ENCODE data around the gene USP34.

Gene USP34

GRCh38 chr2:61287254-61287653 lies 183.6 kb downstream of the USP34 start:
- no peak overlapping the region for H3K4me3 ChIP-seq (replicated peaks; ENCODE audit: low read depth, low read length)
- DNase-seq (ENCODE audit: low read depth), result no peak
- no peak for TF ChIP-seq CTCF (IDR thresholded peaks at IDR 0.05; ENCODE audit: low read length, missing control alignments)

GRCh38 chr2:61283443-61284160 lies 187.3 kb downstream of the USP34 start:
- H3K4me3 ChIP-seq (replicated peaks; ENCODE audit: low read depth, low read length), result no peak overlapping the region
- TF ChIP-seq CTCF (IDR thresholded peaks at IDR 0.05; ENCODE audit: low read length, missing control alignments), result no peak
- no peak for DNase-seq (ENCODE audit: low read depth)

GRCh38 chr2:61282104-61282590 lies 188.7 kb downstream of the USP34 start:
- TF ChIP-seq CTCF (IDR thresholded peaks at IDR 0.05; ENCODE audit: low read length, missing control alignments), result no peak
- no peak overlapping the region for H3K4me3 ChIP-seq (replicated peaks; ENCODE audit: low read depth, low read length)
- no peak for DNase-seq (ENCODE audit: low read depth)

- no peak for TF ChIP-seq CTCF (IDR thresholded peaks at IDR 0.05; ENCODE audit: low read length, missing control alignments)
- no peak for DNase-seq (ENCODE audit: low read depth)
- H3K4me3 ChIP-seq (replicated peaks; ENCODE audit: low read depth, low read length), result no peak overlapping the region
Measured at GRCh38 chr2:61281321-61281720, 189.6 kb downstream of the USP34 start.

GRCh38 chr2:61277756-61278155 lies 193.1 kb downstream of the USP34 start:
- no peak overlapping the region for H3K4me3 ChIP-seq (replicated peaks; ENCODE audit: low read depth, low read length)
- no peak for TF ChIP-seq CTCF (IDR thresholded peaks at IDR 0.05; ENCODE audit: low read length, missing control alignments)
- no peak for DNase-seq (ENCODE audit: low read depth)

GRCh38 chr2:61275575-61276184 lies 195.2 kb downstream of the USP34 start:
- no peak for TF ChIP-seq CTCF (IDR thresholded peaks at IDR 0.05; ENCODE audit: low read length, missing control alignments)
- no peak for DNase-seq (ENCODE audit: low read depth)
- H3K4me3 ChIP-seq (replicated peaks; ENCODE audit: low read depth, low read length), result no peak overlapping the region

All from fibroblast of pulmonary artery (primary cell).